Measurements from ENCODE around the gene STXBP4.

The STXBP4 gene, protein sequence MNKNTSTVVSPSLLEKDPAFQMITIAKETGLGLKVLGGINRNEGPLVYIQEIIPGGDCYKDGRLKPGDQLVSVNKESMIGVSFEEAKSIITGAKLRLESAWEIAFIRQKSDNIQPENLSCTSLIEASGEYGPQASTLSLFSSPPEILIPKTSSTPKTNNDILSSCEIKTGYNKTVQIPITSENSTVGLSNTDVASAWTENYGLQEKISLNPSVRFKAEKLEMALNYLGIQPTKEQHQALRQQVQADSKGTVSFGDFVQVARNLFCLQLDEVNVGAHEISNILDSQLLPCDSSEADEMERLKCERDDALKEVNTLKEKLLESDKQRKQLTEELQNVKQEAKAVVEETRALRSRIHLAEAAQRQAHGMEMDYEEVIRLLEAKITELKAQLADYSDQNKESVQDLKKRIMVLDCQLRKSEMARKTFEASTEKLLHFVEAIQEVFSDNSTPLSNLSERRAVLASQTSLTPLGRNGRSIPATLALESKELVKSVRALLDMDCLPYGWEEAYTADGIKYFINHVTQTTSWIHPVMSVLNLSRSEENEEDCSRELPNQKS

DNA sequence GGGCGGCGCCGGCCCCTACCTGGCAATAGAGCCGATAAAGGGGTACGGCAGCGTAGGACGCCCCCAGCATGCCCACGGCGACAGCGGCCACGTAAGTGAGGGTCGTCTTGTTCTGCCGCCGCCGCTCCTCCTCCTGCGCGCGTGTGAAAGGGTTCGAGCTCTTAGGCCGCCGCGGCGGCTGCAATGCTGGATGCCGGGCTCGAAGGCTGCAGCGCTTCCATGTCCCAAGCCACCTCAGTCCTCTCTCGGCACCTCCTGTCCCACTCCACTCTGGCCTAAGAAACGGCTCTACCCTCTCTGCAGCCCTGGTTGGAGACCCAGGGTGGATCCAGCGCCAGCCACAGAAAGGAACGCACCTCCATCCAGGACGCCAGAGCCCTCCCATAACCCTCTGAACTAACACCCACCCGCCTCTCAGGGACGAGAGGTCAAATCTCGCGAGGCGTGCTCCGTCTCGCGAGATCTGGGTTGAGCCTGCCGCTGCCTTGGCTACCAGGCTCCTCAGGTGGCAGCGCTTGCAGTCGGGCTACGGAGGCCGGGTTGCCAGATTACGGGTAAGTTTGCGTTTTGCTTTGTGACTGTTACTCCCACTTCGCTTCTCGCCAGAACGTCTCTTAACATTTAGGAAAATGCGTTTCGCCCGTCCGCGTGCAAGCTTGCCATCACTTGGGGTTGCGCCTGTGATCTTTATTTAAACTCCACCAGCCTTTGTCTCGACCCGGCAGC is at the start of gene STXBP4, which contains the start of gene COX11:
TSS of gene STXBP4 (plus strand) at position 504 of the 726 bp plus-strand sequence. CDS start 17,455 bp downstream, outside the sequence.
TSS of gene COX11 (minus strand) at position 393 of the 726 bp plus-strand sequence. CDS start at position 385, 8 bp downstream.
- Mint-ChIP-seq H3K27me3 (no peaks in the 10 kb centered on the region), H3K9me3 (no peaks in the 10 kb centered on the region), H3K4me3 (no peak within 1 kb of the TSS), H3K4me1 (peaks cover 27% of the 10 kb centered on the region), H3K27ac (no peak within 1 kb of the TSS), H3K36me3 (ENCODE audit: low read depth) (peaks cover 10% of the 10 kb centered on the region)
- ATAC-seq (peak; percentile 96), DNase-seq (peak; percentile 90)

DNA sequence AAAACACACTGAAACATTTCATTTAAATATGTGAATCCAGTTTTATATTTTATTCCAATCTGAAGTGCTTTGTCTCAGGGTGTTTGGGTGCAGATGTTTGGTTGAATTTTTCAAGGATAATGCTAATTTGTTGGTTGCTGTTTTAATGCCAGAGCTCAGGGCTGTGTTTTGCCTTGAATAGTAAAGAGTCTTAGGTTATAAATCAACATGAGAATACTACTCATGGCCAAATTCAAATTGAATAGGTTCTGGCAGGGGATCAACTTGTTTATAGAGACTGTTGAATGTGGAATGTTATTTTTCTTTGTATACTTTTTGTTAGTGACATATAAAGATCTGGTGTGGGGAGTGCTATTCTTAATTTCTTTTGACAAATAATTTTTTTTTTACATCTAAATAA is 49.1 kb upstream of the STXBP4 start:
- no peaks in the 10 kb centered on the region for H3K36me3 Mint-ChIP-seq (ENCODE audit: low read depth)
- ATAC-seq: no peak
- H3K27me3 Mint-ChIP-seq: peaks cover 2% of the 10 kb centered on the region
- H3K9me3 Mint-ChIP-seq: peaks cover 13% of the 10 kb centered on the region
- H3K4me1 Mint-ChIP-seq: no peaks in the 10 kb centered on the region
- H3K27ac Mint-ChIP-seq: no peak overlapping the region
- no peak overlapping the region for H3K4me3 Mint-ChIP-seq
- DNase-seq: no peak

DNA sequence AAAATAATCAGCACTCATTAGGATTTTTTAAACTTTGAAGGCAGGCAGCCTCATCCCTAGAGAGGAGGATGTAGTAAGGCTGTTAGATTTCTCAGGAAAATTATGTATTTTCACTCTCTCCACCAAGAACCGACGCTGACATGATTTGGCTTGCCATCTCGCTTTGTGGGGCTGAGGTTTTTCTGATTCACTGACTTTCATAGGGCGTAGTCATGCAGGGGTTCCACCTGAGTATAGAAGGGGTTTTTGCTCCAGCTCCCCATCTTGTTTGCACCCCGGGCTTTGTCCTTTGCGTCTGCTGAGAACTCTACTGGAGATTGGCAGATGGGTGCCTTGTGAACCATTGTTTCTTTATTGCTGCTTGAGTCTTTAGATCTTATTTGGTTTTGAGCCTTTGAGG is 47.7 kb upstream of the STXBP4 start:
- Mint-ChIP-seq H3K36me3 (ENCODE audit: low read depth) (no peaks in the 10 kb centered on the region), H3K4me3 (no peak overlapping the region)
- ATAC-seq: no peak

DNA sequence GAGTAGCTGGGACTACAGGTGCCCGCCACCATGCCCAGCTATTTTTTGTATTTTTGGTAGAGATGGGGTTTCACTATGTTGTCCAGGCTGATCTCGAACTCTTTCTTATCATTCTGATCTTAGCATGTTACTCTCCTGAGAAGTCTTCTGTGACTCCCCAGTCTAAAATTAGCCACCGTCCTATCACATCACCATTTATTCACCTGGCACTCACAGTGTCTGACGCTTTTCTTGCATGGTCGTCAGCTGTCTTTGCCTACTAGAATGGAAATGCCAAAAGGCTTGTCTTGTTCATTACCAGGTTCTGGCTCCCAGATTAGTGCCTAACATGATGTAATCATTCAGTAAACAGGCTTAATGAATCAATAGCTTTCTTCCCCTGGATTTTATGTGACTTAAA is 44.2 kb upstream of the STXBP4 start:
- ATAC-seq (no peak), DNase-seq (no peak)
- Mint-ChIP-seq H3K4me3 (no peak overlapping the region), H3K27me3 (no peaks in the 10 kb centered on the region), H3K4me1 (no peaks in the 10 kb centered on the region), H3K27ac (no peak overlapping the region), H3K36me3 (ENCODE audit: low read depth) (no peaks in the 10 kb centered on the region), H3K9me3 (no peaks in the 10 kb centered on the region)

More for the DNA sequence above, 47.7 kb upstream of the STXBP4 start:
- H3K4me1 Mint-ChIP-seq: no peaks in the 10 kb centered on the region
- peaks cover 2% of the 10 kb centered on the region for H3K27me3 Mint-ChIP-seq
- peaks cover 13% of the 10 kb centered on the region for H3K9me3 Mint-ChIP-seq
- no peak overlapping the region for H3K27ac Mint-ChIP-seq
- DNase-seq: no peak

DNA sequence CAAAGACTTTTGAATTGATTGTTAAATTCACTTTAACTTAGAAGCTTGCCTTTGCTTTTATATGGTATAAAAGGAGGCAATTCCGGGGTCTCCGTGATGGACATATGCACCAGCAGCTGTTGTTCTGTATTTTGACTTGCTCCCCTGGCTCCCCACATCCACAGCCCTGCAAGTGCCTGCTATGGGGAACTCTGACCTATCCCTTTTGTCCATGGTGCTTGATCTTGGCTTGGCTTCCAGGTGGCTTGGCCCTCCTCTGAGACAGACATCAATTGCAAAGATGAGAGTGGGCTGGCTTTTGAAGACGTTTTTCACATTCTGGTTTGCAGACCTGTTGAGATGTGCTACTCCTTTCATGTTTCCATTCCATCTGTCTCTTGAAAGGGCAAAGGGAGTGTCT is 41.0 kb upstream of the STXBP4 start:
- H3K9me3 Mint-ChIP-seq: no peaks in the 10 kb centered on the region
- no peak for ATAC-seq
- no peak for DNase-seq
- no peak overlapping the region for H3K4me3 Mint-ChIP-seq
- no peaks in the 10 kb centered on the region for H3K27me3 Mint-ChIP-seq
- no peak overlapping the region for H3K27ac Mint-ChIP-seq
- no peaks in the 10 kb centered on the region for H3K36me3 Mint-ChIP-seq (ENCODE audit: low read depth)
- no peaks in the 10 kb centered on the region for H3K4me1 Mint-ChIP-seq

DNA sequence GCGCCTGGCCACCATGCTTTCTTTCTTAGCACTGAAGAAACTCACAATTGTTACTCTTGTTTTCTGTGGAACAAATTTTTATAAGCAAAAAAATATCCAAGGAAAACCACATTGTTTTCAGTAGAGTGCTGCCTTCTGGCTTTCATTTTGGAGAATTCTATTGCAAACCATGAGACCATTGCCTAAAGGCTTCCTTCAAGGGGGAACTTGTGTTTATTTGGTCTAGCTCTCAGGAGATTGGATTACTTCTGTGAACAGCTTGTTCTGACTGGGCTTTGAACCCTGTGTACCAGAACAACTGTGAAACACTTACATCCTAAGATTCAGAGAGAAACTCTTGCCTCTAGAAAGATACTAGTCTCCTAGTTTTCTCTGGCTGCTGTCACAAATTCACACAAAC is 35.9 kb upstream of the STXBP4 start:
- Mint-ChIP-seq H3K4me3 (no peak overlapping the region), H3K36me3 (ENCODE audit: low read depth) (no peaks in the 10 kb centered on the region), H3K27me3 (no peaks in the 10 kb centered on the region), H3K4me1 (no peaks in the 10 kb centered on the region), H3K27ac (no peak overlapping the region), H3K9me3 (no peaks in the 10 kb centered on the region)
- no peak for ATAC-seq
- DNase-seq: no peak

DNA sequence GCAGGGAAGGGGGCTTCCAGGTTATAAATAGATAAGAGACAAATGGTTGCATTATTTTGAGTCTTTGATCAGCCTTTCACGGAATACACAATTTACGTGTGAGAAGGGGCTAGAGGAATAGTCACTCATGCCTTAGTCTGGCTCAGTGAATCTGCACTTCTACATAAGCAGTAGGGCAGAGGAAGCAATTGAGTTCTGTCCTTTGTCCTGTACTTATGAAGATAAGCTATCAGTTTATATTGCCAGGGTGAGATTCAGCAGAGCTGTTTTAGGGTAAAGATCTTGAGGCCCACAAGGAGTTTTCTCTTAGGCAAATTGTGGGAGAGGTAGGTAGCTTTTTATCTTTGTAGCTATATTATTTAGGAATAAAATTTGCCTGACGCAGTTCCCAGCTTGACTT is 34.6 kb upstream of the STXBP4 start:
- H3K4me1 Mint-ChIP-seq: no peaks in the 10 kb centered on the region
- no peaks in the 10 kb centered on the region for H3K9me3 Mint-ChIP-seq
- no peak overlapping the region for H3K4me3 Mint-ChIP-seq
- no peaks in the 10 kb centered on the region for H3K27me3 Mint-ChIP-seq
- ATAC-seq (no peak), DNase-seq (no peak)
- H3K27ac Mint-ChIP-seq: no peak overlapping the region
- no peaks in the 10 kb centered on the region for H3K36me3 Mint-ChIP-seq (ENCODE audit: low read depth)

DNA sequence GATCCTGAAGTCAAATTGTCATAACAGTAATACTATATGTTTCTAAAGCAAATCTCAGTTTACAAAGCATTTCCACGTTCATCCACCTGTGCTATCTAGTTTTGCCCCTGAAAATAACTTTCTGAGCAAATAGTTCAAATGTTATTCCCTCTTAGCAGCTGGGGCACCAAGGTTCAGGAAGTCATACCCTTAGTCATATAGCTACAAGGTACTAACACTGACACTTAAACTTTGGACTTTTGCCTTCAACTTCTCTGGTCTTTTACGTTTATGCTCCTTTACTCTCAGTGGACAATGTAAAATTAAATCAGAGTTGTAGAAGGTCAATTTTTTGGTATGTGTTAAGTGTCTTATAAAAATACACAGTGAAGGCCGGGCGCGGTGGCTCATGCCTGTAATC is 33.1 kb upstream of the STXBP4 start:
- Mint-ChIP-seq H3K4me1 (no peaks in the 10 kb centered on the region), H3K27ac (no peak overlapping the region), H3K36me3 (ENCODE audit: low read depth) (no peaks in the 10 kb centered on the region), H3K4me3 (no peak overlapping the region), H3K9me3 (no peaks in the 10 kb centered on the region), H3K27me3 (no peaks in the 10 kb centered on the region)
- ATAC-seq (no peak), DNase-seq (no peak)

DNA sequence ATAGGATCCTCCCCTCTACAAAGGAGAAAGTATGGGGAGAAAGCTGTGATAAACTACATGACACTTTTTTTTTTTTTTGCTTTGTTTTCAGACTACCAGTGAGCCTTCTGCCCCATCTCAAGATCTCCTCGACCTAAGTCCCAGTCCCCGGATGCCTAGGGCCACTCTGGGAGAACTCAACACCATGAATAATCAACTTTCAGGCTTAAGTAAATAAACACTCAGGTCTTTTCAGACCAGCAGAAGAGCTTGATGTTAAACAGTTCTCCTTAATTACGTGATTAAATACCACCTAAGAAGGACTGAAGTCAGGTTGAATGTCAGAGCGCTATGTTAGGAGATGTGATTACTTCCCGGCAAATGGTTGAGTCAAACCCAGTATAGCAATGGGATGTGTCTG is 31.5 kb upstream of the STXBP4 start:
- DNase-seq: no peak
- H3K36me3 Mint-ChIP-seq (ENCODE audit: low read depth): no peaks in the 10 kb centered on the region
- H3K4me1 Mint-ChIP-seq: no peaks in the 10 kb centered on the region
- H3K9me3 Mint-ChIP-seq: no peaks in the 10 kb centered on the region
- H3K4me3 Mint-ChIP-seq: no peak overlapping the region
- no peaks in the 10 kb centered on the region for H3K27me3 Mint-ChIP-seq
- H3K27ac Mint-ChIP-seq: no peak overlapping the region
- ATAC-seq: no peak

DNA sequence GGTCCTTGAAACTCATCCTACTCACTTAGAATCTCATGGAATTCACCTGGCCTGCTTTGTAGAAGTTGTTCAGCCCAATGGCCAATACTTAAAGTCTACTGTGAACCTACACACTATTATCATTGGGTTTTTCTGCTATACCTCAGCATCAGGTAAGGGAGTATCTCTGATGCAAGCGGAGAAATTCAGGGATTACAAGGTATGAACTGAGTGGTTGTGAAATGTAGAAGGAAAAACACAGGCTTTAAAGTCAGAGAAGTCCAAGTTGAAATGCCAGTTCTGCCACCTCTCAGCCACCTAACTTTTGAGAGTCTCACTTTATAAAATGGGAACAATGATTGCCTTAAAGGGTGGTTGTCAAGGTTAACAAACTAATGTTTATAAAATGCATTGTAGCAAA is 31.1 kb upstream of the STXBP4 start:
- ATAC-seq (no peak), DNase-seq (no peak)
- Mint-ChIP-seq H3K4me1 (no peaks in the 10 kb centered on the region), H3K4me3 (no peak overlapping the region), H3K9me3 (no peaks in the 10 kb centered on the region), H3K36me3 (ENCODE audit: low read depth) (no peaks in the 10 kb centered on the region), H3K27ac (no peak overlapping the region), H3K27me3 (no peaks in the 10 kb centered on the region)

DNA sequence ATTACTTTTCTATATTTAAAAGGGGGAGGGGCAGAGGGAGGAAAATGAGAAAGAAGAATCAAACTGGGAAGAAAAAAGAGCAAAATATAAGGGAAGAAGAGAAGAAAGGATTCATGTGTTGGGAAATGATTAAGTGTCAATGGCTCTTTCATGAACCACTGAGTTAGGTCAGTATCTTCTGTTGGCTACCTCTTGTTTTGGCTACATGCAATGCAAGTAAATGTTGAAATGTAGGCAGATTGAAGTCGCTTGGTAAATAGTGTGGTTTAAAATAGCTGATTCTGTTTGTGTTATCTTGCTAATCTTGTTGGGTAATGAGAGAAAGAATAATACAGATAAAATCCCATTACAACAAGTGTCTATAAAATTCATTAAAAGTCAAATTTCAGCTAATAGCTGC is 27.3 kb upstream of the STXBP4 start:
- ATAC-seq (no peak), DNase-seq (no peak)
- H3K9me3 Mint-ChIP-seq: no peaks in the 10 kb centered on the region
- H3K27me3 Mint-ChIP-seq: peaks cover 5% of the 10 kb centered on the region
- H3K4me1 Mint-ChIP-seq: peaks cover 11% of the 10 kb centered on the region
- H3K36me3 Mint-ChIP-seq (ENCODE audit: low read depth): no peaks in the 10 kb centered on the region
- no peak overlapping the region for H3K27ac Mint-ChIP-seq
- H3K4me3 Mint-ChIP-seq: no peak overlapping the region

DNA sequence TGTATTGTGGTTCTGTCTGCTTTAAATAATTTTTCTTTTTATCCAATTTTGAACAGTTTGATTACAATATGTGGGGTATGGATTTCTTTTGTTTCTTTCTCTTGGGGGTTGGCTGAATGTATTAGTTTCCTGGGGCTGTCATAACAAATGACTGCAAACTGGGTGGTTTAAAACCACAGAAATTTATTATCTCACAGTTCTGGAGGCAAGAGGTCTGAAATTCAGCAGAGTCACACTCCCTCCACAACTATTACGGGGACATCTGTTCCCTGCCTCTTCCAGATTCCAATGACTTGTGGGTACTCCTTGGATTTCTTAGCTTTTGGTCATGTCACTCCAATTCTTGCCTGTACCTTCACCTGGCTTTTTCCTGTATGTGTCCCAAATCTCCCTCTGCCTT is 23.8 kb upstream of the STXBP4 start:
- no peak overlapping the region for H3K4me3 Mint-ChIP-seq
- no peak for DNase-seq
- H3K36me3 Mint-ChIP-seq (ENCODE audit: low read depth): no peaks in the 10 kb centered on the region
- no peak overlapping the region for H3K27ac Mint-ChIP-seq
- peaks cover 17% of the 10 kb centered on the region for H3K4me1 Mint-ChIP-seq
- no peak for ATAC-seq
- H3K9me3 Mint-ChIP-seq: no peaks in the 10 kb centered on the region
- H3K27me3 Mint-ChIP-seq: peaks cover 8% of the 10 kb centered on the region

DNA sequence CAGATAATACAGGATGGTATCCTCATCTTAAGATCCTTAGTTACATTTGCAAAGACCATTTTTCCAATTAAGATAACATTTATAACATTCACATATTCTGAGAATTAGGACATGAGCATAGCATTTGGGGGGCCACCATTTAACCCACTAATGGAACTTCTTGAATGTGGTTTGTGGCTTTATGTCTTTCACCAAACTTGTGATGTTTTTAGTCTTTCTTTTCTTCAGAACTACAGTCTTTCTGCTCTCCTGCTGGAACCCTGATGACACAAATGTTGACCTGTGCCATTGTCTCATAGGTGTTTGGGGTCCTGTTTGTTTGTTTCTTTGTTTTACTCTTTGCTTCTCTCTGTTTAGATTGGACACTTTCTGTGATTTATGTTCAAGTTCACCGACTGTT is 23.3 kb upstream of the STXBP4 start:
- peaks cover 17% of the 10 kb centered on the region for H3K4me1 Mint-ChIP-seq
- no peaks in the 10 kb centered on the region for H3K9me3 Mint-ChIP-seq
- no peak overlapping the region for H3K27ac Mint-ChIP-seq
- H3K27me3 Mint-ChIP-seq: peaks cover 8% of the 10 kb centered on the region
- no peak for ATAC-seq
- no peak overlapping the region for H3K4me3 Mint-ChIP-seq
- H3K36me3 Mint-ChIP-seq (ENCODE audit: low read depth): no peaks in the 10 kb centered on the region
- DNase-seq: no peak

DNA sequence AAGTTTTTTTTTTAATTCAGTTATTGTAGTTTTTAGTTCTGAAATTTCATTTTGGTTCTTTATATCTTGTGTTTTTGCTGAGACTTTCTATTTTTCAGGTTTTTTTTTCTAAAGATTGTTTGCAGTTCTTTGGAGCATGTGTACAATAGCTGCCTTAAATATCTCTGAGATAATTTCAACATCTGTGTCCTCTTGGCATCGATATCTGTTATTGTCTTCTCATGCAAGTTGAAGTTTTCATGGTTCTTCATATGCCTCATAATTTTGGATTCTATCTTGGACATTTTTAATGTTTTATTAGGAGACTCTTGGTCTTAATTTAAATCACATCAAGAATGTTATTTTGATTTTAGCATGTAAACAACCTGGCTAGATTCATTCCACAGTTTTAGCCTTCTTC is 22.9 kb upstream of the STXBP4 start:
- peaks cover 8% of the 10 kb centered on the region for H3K27me3 Mint-ChIP-seq
- H3K9me3 Mint-ChIP-seq: no peaks in the 10 kb centered on the region
- ATAC-seq (no peak), DNase-seq (no peak)
- peaks cover 17% of the 10 kb centered on the region for H3K4me1 Mint-ChIP-seq
- no peaks in the 10 kb centered on the region for H3K36me3 Mint-ChIP-seq (ENCODE audit: low read depth)
- H3K4me3 Mint-ChIP-seq: no peak overlapping the region
- no peak overlapping the region for H3K27ac Mint-ChIP-seq

DNA sequence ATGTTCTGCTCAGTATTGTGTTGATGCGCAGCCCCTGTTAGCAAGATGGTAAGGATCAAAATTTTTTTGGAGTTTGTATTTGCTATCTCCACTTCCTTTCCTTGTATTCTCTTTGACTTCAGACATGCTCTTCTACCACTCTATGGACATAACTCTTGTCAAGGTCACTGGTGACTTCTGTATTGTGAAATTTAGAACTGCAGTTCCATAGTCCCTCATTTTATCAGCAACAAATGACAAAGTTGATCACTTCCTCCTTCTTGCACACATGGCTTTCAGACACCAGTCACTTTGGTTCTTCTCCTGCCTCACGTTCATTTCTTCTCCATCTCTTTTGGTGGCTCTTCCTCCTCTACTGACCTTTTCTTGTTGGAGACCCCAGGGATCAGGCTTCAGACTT is 21.2 kb upstream of the STXBP4 start:
- Mint-ChIP-seq H3K4me1 (peaks cover 17% of the 10 kb centered on the region), H3K4me3 (no peak overlapping the region), H3K9me3 (no peaks in the 10 kb centered on the region), H3K27me3 (peaks cover 8% of the 10 kb centered on the region), H3K36me3 (ENCODE audit: low read depth) (peaks cover under 1% of the 10 kb centered on the region), H3K27ac (no peak overlapping the region)
- no peak for DNase-seq
- no peak for ATAC-seq
